DMS53 treated with DMSO at 0.1 percent for 48 hours (cell line): ENCODE measurements around the gene CLASP1.

Experiments used
- DNase-seq: peaks from one replicate; lab custom pipeline; 2025; ENCODE audit not compliant: unreplicated experiment; lab: John Stamatoyannopoulos, UW

Gene CLASP1

DNA sequence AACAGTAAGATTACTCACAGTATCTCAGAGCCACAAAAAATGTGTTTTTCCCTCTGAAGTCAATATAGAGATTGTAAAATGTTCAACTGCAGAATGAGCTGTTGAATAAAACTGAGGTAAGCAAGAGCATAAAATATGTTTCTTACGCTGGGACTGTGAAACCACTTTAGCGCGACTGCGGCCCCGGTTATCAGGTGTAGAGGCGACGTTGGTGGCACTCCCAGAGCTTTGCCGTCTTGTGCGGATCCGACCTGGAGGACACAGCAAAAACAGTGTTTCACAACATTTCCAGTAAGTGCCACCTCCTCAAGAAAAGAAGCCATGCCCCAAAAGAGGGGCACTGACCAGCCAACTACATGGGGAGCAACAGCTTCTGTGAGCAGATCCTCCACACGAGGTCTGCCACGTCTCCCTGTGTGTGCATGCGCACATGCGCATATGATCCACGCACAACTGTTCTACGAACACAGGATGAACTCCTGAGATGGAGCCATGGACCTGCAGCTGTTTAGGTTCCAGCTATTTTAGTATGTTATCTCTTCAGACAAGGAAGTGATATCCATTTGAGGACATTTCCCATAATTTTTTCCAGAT lies 219.2 kb downstream of the CLASP1 start:
- DNase-seq = no peak

DNA sequence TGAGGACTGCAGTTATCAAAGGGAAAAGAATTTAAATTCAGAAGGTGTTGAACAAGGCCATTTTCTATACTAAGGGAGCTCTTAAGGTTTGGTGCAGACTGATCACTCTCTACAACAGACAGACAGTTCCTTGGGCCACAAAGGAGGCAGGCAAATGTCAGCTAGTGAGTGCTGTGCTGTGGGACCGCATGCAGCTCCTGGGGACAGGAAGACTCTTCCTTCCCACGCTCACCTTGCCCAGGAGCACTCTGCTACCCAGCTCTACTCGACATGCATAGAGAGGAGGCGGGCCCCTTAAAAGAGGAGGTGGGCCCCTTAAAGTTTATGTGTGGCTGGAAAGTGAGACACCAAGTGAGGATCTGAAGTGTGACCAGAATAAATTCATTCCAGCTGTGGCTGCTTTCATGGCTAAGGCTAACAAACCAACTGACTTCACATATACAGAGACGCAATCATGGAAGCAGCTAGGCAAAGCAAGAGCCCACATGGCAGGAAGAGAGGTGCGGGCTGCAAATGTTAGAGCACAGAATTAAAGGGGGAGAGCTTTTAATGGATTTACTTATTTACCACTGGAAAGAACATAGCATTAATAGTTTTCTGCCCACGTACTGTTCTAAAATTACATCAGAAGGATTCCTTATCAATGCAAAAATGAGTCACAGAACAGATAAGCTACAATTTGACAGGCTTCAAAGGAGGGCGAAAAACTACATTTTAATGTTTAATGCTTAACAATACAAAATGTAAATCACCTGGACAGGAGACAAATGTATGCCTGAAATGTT lies 220.0 kb downstream of the CLASP1 start:
- no peak for DNase-seq

DNA sequence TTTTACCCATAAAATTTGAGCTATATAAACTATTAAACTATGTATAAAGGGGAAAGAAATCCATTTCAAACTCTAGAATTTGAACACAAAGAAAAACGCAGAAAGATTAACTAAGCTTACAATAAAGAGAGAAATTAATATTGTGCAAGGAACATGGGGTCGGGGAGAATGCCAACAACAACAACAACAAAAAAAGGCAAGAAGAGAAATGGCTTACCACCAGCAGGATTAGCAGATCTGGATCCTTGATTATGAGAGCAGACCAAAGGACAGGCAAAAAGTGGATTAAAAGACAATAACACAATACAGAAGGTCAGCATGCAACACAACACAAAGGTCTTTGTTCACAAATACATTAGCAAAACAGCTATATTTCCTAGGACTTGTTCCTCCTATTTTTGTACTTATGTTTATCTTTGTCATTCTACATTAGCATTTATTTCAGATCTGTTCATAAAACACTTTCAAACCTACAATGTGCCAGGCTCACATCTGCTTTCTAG lies 222.0 kb downstream of the CLASP1 start:
- no peak for DNase-seq

DNA sequence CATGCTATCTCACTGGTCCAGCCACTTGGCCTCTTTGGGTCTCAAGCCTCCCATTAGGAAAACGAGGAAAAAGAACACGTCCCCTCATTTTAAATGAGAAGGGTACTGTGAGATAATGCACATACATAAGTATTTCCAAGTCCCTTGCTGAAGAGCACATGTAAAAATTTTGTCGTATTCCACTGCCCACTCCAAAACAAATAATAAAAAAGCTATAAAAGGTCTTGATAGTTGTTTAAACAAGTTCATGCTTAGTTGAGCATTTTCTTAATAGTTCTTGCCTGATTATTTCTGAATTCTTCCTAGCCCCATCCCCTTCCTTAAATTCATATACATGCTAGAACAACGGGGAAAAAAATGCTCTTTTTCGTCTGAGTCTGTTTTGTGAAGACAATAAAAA lies 228.8 kb downstream of the CLASP1 start:
- DNase-seq = no peak

DNA sequence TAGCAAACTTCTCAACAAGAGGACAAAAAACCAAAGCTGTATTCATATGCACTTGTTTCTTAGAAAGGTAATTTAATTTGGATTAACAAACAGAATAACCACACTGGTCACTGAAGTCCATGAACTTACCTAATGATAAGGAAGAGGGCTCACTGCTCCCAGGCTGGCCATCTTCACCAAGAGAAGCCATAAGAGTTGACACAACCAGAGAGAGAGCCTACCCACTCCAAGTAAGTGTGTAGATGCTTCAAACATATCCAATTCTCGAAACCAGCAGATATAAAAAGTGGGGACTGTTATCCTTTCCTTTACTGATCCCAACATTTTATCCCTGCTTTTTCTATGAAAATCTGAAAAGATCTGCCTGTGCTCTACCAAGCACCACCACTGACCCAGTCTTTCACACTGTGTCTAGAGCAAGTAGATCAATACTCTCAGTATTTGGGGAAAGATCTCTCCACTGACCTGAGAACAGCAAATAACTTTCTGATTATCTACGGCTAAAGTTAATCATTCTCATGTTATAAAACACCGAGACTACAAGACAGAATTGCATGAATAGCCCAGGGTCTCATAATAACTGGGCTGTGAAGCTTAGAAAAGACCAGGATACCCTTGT lies 230.1 kb downstream of the CLASP1 start:
- no peak for DNase-seq

DNA sequence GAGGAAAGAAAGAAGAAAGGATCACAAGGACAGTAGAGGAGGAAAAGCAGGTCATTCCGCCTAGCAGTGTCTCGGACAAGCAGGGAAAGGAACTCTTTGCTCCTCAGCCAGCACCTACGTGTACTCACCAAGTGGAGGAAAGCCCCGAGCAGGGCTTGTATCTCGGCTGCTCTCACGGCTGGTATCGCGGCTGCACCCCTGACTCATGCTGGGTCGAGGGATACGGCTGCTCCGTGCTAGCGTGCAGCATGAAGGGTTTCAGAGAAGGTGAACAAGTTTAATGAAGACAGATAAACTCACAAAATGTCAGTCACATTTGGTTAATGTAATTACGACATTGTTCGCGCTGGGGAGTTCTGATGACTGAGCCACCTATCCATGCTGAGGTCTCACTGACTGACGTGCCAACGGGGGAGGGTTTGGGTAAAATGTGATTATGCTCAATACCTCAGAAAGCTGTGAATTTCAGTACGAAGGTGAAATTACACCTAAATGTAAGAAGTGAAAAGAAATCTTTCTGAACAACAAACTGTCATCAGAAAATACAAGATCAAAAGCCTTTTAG lies 230.7 kb downstream of the CLASP1 start:
- no peak for DNase-seq

DNA sequence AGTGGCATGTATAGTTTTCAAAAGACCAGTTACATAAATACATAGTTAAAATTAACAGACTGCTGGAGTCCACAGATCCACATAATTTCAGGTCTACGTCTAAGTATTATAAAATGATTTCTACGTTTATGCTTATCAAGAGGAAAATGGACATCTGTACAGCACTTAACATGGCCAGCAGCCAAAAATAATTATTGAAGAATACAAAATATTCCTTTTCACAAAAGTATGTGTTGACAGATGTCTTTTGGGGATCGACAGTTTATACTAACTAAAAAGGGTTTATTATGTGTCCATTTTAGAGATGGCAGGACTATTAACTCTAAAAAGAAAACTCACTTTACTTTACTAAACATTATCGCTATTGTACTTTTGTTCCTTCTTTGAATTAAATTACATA lies 231.4 kb downstream of the CLASP1 start:
- DNase-seq = no peak

DNA sequence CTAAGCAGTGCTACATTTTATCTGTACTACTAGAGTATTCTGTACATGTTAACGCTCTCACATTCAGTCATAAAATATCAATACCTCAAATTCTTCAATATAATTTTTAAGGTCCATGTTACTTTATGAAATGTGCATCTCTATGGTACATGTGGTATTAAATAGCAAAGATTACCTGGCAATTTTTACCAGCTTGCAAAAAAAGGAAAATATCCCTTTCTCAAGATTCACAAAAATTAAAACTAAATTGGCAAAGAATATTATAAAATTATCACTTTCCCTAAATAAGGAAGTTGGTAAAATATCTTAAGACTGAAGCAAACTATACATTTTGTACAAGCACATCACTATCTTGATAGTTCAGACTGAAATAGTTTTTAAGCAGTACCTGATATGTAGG lies 233.5 kb downstream of the CLASP1 start:
- DNase-seq = no peak

DNA sequence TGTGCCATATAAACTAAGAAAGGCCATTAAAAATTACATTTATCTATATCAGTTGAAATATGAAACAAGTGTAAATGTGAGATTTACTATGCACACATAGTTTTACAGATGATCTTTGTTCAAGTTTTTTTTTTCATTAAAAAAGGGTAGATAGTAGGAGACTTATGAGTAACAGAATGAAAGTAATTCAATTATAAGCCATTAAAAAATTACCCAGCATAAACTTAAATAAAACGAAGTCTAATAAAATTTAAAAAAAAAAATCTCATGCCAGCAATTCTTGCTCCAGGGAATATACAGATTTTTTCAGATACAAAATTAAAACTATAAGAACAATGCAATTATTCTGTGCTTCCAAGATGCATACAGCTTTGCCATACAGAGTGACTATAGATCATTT lies 236.9 kb downstream of the CLASP1 start:
- DNase-seq = no peak

DNA sequence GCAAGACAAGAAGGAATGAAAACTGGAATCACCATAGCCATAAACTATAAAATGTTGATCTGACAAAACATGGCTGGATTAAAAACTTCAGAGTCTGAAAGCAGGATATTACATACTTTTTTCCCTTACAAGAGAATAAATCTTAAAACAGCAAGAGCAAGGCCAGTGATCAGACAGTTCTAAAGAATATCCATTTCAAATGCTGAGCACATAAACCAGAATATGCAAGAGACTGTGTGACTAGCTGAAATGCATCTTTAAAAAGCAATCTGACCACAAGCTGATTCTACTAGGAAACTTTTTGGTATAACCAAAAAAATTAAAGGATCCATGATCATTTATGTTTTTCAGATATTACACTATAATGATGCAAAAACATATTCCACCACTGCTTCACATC lies 239.3 kb downstream of the CLASP1 start:
- no peak for DNase-seq

DNA sequence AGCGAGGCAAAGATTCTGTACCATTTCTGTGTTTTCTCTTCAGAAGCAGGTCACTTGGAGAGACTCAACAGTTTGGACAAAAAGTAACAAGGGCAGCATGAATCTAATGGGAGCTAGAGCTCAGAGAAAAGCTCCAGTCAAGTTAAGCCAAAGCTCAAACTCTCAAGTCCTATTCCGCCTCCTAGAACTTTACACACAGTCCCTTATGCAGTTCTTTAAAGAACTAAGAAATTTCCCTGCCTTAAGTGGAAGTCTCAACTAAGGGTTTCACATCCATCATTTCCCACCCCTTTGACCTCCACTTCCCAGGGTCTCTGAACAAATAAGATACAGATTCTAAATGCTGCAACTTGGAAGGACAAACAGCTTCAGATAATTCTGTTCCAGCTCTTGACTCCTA lies 239.9 kb downstream of the CLASP1 start:
- DNase-seq = no peak

DNA sequence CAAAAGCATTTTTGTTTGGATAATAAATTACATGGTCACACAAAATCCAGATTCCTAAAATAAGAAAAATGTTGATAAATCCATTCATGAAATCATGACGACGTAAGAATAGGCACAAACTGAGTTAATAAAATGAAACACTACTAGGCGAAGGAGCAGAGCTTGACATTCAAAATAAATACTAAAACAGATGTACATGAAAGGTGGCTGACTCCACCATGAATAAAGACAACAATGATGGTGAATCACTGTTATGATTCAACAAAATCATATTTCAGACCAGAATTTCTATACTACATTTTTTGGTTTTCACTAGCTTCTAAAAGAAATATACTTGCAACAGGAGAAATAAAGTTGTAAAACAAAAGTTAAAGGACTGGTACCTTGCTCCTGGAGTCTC lies 240.6 kb downstream of the CLASP1 start:
- DNase-seq = no peak

DNA sequence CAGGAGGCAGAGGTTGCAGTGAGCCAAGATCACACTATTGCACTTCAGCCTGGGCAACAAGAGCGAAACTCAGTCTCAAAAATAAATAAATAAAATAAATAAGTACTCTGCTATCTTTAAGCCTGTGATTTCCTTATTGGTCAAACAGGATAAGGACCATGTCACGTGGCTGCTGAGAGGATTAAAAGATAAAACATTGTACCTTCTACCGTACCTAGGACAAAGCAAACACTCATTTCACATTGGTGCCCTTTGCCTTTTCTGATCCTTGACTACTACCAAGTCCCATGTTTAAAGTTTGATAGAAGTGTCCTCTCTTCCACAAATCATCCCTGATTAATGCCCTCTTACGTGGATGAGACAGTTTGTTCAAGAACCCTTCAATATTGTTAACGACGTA lies 244.0 kb downstream of the CLASP1 start:
- no peak for DNase-seq

DNA sequence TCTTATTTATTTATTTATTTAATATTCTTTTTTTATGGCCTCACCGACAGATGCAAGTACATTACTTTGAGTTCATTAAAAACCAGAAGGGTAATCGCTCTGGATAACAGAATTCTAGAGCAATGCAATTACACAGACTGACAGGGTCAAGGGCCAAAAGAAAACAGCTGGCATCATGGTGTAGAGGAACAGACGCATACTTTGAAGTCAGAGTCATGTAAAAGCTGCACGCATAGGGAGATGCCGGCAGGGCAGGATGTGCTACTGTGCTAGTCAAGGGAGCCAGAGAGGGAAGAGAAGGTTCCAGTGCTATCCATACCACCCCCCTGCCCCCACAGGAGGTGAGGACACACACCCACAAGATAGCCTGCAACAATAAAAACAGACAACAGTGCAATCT lies 249.1 kb downstream of the CLASP1 start:
- DNase-seq = no peak

DNA sequence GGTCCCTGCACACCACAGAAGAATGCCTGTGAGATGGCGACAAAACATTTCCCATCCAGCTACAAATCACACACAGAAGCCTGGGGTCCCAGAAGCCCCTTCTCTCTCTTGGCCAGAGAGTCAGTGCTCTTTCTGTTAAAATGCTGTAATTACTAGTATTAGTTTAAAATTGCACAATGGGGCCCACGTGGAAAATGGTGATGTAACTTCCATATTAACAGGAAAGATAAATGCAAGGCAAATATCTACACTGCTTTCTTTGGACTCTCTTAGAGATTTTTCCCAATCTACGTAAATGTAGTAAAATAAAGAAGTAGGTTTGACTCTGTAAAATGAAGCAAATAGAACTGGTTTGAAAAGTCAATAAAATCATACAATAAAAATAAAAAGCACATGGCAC lies 250.4 kb downstream of the CLASP1 start:
- DNase-seq = no peak

DNA sequence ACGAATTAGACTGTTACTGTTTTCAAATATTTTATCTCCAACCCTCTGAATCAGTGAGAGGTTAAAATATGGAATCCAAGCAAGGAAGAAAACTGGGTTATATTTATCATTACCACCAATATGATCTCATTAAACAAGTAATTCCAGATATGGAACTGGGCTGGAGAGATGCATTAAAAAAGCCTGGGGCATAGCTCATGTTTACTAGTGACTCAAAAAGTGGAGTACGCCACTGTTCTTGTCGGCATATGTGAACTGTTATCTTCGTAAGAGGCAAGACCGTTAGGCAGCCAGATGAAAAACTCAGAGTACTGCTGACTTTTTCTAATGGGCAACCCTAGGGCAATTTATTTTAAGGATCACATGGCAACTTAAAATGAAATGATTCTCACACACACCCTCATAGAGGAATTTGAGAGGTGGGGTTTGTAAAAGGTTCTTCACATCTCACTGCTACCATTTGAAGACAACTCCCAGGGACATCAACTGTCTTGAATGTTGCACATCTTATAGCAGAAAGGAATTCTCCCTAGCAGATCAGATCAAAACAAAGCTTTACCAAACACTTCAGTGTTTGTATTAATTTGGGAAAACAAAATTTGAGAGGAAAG lies 259.1 kb downstream of the CLASP1 start:
- no peak for DNase-seq

DNA sequence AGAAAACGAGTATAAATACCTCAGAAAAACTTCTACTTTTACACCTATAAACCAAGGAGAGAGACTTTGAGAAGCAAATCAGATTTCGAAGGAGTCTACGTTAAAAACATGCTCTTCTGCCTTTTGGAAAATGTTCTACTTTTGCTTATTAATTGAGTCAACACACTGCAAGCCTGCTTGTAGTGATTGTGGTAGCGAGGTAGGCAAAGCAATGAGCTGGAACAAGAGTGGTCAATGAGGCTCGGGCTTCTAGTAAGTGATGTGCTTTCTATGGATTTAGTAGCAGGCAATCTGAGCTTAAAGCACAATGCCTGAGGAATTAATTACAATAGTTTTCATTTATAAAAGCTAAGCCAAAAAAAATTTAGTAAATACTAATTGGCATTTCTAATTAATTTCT lies 260.9 kb downstream of the CLASP1 start:
- no peak for DNase-seq

DNA sequence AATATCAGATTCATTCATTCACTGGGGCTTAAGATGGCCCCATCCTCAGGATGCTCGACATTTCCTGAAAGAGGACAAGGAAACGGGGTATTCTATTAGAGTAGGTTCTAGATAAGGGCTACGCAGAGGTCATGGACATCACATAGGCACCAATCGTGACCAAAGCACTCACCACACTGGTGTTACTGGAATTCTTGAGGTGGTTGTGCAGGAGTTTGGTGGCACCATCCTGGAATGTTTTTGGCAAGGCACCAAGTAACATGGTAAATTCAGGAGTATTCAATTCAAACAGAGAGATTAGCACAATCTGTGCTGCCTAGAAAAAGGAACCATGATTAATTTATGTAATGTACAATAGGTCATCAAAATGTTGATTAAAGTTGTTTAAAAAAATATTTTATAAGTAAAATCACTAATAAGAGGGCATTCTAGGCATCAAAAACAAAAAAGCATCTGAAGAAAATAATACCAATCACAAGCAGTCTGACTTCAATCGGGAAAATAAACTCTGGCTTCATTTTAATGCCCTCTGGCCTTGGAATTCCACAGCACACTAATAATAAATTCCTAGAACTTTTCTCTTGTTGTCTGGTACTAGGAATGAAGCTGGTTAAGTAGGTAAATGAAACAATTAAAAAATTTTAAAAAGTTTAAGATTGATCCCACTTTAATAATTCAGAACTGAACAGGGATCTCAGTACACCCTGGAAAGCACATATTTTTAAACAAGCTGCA lies 261.5 kb downstream of the CLASP1 start:
- DNase-seq = no peak

DNA sequence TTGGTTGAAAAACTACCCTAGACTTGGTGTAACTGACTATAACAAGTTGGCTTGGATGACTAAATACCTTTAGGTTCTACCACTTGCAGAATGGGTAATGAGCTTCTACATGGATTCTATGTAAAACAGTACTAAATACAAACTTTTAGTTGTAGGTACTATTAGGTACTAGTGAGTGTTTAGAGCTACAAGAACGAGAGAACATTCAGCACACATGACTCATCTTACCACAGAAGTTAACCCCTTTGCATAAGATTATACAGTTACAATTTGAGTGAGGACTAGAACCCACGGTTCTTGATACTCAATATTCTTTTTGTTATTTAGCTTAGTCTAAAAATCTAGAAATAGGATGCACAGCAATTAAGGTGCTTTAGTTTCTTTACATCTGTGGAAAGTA lies 262.6 kb downstream of the CLASP1 start:
- DNase-seq = no peak

DNA sequence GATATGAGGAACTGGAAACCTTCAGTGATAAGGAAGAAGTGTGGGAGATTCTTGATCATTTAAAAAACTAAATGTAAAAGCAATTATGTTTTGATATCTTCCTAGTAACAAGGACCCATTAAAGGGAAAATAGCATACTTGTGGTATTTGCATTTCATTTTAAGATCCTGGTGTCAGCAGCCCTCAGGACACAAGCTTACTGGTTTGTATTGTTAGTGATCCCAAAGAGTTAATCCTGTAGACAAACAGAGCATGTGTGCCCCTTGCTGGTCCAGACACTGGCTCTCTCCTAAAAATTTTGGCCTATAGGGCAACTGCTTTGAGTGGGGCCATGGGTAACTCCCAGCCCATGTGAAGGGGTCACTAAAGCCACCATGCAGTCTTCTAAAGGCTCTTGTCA lies 263.2 kb downstream of the CLASP1 start:
- DNase-seq = no peak

DNA sequence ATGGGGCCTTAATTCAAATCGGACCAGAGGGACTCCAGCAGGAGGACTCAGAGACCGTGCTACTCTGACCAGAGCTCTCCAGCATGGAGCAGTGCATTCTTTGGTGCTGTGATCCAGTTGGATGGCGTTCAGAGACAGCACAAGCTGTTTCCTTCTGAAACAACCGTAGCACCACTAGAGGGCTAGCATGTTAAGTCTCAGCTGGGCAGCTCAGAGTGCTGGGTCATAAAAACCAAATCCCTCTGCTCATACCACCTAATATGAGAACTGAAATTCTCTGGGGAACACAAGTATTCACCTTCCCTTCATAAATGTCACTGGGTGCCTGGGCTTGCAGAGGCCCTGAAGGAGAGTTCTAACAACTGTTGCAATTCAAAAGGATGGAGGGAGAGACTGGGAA lies 266.5 kb downstream of the CLASP1 start:
- DNase-seq = no peak
